Neural cell (in vitro differentiated cells): ENCODE data around the gene NOTCH2.

Experiments
- CTCF ChIP-seq: fragments of 450-650 bp; IDR thresholded peaks from 2 replicates; pipeline ENCODE4 v1.5.1; 2014; ENCODE audit warnings: antibody characterized with exemption, mild to moderate bottlenecking, moderate library complexity; ENCODE audit not compliant: poor library complexity, severe bottlenecking
- MXI1 ChIP-seq: fragments of 450-650 bp; conservative IDR thresholded peaks from 2 replicates; pipeline ENCODE4 v1.6.1; 2014; ENCODE audit warnings: antibody characterized with exemption, mild to moderate bottlenecking; ENCODE audit not compliant: poor library complexity, severe bottlenecking

- TF ChIP-seq CTCF (no peak), MXI1 (no peak)
Measured at GRCh38 chr1:119947468-119947867, 122.0 kb downstream of the NOTCH2 start.
